AG09319 (cell line): Measurements from ENCODE around the gene FYN.

Experiments
- DNase-seq: peaks from one replicate; pipeline ENCODE4 v3.0.0-alpha.2; 2010; ENCODE audit warnings: low read depth; ENCODE audit errors: extremely low read depth
- CTCF ChIP-seq: IDR thresholded peaks from 2 replicates; pipeline ENCODE4 v1.5.1; 2011; ENCODE audit warnings: low read depth, mild to moderate bottlenecking, inconsistent platforms, low read length, moderate library complexity

FYN gene

GRCh38 chr6:111777357-111777756 lies 95.9 kb downstream of the FYN start:
- no peak for DNase-seq

GRCh38 chr6:111776236-111777221 lies 96.7 kb downstream of the FYN start:
- DNase-seq: no peak
- TF ChIP-seq CTCF: no peak

More at GRCh38 chr6:111777357-111777756, 95.9 kb downstream of the FYN start:
- TF ChIP-seq CTCF: no peak; the same call in 1 of the 2 replicates

- no peak for TF ChIP-seq CTCF
- no peak for DNase-seq
These were observed 97.9 kb downstream of the FYN start for GRCh38 chr6:111775145-111775922.

- no peak for DNase-seq
These were observed 98.9 kb downstream of the FYN start for GRCh38 chr6:111774346-111774703.

GRCh38 chr6:111773501-111774345 lies 99.5 kb downstream of the FYN start:
- DNase-seq: no peak
- TF ChIP-seq CTCF: no peak

More at GRCh38 chr6:111774346-111774703, 98.9 kb downstream of the FYN start:
- no peak for TF ChIP-seq CTCF

- DNase-seq: no peak
- no peak for TF ChIP-seq CTCF
These were observed 100.9 kb downstream of the FYN start for GRCh38 chr6:111772381-111772780.
